ENCODE measurements around the gene LRRC2. TPM values are rescaled to one million over a fixed set of nuclear protein-coding genes. Genes with fewer than 3 reads are reported as not detected.

Gene LRRC2
- total RNA-seq, 8 experiments from 2014 or later = 0.05 to 3.7 (median 0.60) TPM

DNA sequence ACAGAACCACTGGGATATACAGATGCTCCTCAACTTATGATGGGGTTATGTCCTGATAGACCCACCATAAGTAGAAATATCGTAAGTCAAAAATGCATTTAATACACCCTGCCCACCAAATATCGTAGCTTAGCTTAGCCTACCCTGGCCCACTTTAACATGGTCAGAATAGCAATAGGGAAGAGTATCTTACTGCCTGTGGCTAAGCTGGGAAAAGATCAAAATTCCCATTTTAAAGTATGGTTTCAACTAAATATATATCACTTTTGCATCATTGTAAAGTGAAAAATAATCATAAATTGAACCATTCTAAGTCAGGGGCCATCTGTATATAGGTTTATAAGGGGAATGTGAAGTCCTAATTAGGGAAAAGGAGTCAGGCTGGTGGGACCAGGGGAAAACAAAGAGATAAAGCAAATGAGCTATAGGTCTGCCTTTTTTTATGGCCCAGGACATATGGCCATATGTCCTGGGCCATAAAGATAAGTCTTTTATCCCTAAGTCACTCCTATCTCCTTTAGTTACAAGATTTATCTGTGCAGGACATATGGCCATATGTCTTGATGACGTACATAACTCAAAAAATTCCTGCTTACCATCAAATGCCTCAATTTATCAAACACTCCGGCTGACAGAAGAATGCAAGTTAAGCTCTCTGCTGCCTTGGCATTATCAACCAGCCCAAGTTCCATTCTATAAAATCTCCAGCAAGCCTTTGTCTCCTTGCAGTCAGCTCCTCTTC lies 57.1 kb downstream of the LRRC2 start:
- in situ Hi-C loops (cut with MboI; ENCODE audit: low pct_unique_long_range_greater_than_20kb in 2 of 9, low sequenced_read_pairs in 9 of 9, unreplicated experiment in 9 of 9) = no loop called here
- no peak for ATAC-seq (replicated peaks in 6 of 8)
- Histone ChIP-seq H3K4me3 (no peak overlapping the region), H3K4me1 (replicated peaks in 1 of 2) (no peaks in the 10 kb centered on the region), H3K27ac (no peak overlapping the region)
- 63 to 95% (median 93%) methylated on average over 2 to 4 of the region's 4 CpGs; no CpG with 5 or more reads in 2 of the 10 experiments for WGBS, 10 experiments

GRCh38 chr3:46506526-46506925 lies 59.6 kb downstream of the LRRC2 start:
- in situ Hi-C loops (cut with MboI; ENCODE audit: low pct_unique_long_range_greater_than_20kb in 2 of 9, low sequenced_read_pairs in 9 of 9, unreplicated experiment in 9 of 9) = no loop called here
- WGBS, 10 experiments = 51 to 100% (median 79%) methylated on average over 1 to 3 of the region's 3 CpGs; no CpG with 5 or more reads in 4 of the 10 experiments
- no peak for ATAC-seq (replicated peaks in 6 of 8)
- no peaks in the 10 kb centered on the region for H3K4me1 ChIP-seq (replicated peaks in 1 of 2)
- no peak overlapping the region for H3K4me3 ChIP-seq
- H3K27ac ChIP-seq = no peak overlapping the region

GRCh38 chr3:46505953-46506352 lies 60.1 kb downstream of the LRRC2 start:
- in situ Hi-C loops (cut with MboI; ENCODE audit: low pct_unique_long_range_greater_than_20kb in 2 of 9, low sequenced_read_pairs in 9 of 9, unreplicated experiment in 9 of 9) = no loop called here
- no peaks in the 10 kb centered on the region for H3K4me1 ChIP-seq (replicated peaks in 1 of 2)
- H3K4me3 ChIP-seq = no peak overlapping the region
- no peak for ATAC-seq (replicated peaks in 6 of 8)
- H3K27ac ChIP-seq = no peak overlapping the region
- 55 to 90% (median 66%) methylated on average over 2 to 7 of the region's 10 CpGs; no CpG with 5 or more reads in 6 of the 10 experiments for WGBS, 10 experiments

DNA sequence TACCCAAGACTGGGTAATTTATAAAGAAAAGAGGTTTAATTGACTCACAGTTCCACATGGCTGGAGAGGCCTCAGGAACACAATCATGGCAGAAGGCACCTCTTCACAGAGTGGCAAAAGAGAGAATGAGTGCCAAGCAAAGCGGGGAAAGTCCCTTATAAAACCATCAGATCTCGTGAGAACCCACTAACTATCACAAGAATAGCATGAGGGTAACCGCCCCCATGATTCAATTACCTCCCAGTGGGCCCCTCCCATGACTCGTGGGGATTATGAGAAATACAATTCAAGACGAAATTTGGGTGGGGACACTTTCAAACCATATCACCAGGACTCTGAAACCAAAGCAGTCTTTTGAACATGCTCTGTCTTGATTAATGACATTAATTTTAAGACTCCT lies 61.3 kb downstream of the LRRC2 start:
- no peak overlapping the region for H3K27ac ChIP-seq
- no peak overlapping the region for H3K4me3 ChIP-seq
- 34 to 100% (median 60%) methylated on average over 1 to 5 of the region's 5 CpGs; no CpG with 5 or more reads in 1 of the 10 experiments for WGBS, 10 experiments
- H3K4me1 ChIP-seq (replicated peaks in 1 of 2) = no peaks in the 10 kb centered on the region
- in situ Hi-C loops (cut with MboI; ENCODE audit: low pct_unique_long_range_greater_than_20kb in 2 of 9, low sequenced_read_pairs in 9 of 9, unreplicated experiment in 9 of 9) = no loop called here
- peak in 2 of 8 experiments; percentile 32 to 61 for ATAC-seq (replicated peaks in 6 of 8)

GRCh38 chr3:46503200-46503874 lies 62.8 kb downstream of the LRRC2 start:
- in situ Hi-C loops (cut with MboI; ENCODE audit: low pct_unique_long_range_greater_than_20kb in 2 of 9, low sequenced_read_pairs in 9 of 9, unreplicated experiment in 9 of 9) = no loop called here
- ATAC-seq (replicated peaks in 6 of 8) = peak in 1 of 8 experiments; percentile 69

DNA sequence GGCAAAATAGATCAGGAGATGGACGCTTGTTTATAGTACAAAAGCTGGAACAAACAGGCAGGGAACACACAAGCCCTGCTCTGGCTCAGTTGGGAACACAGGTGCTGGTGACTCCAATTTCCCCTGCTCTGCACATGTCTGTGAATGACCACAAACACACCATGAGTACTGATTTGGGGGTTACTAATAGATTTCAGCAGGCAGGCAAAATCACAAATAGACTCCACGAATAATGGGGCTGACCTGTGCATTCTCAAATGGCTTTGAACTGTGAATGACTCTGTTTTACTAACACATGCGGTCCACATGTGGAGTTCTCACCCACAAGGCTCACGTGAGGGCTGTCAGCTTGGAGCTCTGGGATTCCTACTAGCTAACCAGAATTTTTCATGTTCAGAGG lies 64.4 kb downstream of the LRRC2 start:
- in situ Hi-C loops (cut with MboI; ENCODE audit: low pct_unique_long_range_greater_than_20kb in 2 of 9, low sequenced_read_pairs in 9 of 9, unreplicated experiment in 9 of 9) = no loop called here
- Histone ChIP-seq H3K4me3 (no peak overlapping the region), H3K27ac (no peak overlapping the region), H3K4me1 (replicated peaks in 1 of 2) (peaks cover 0 to 8% of the 10 kb centered on the region in 2 donors)
- peak in 2 of 8 experiments; percentile 16 to 20 for ATAC-seq (replicated peaks in 6 of 8)
- WGBS, 10 experiments = 0 to 100% (median 83%) methylated on average over 1 to 4 of the region's 4 CpGs; no CpG with 5 or more reads in 2 of the 10 experiments

More at GRCh38 chr3:46503200-46503874, 62.8 kb downstream of the LRRC2 start:
- Histone ChIP-seq H3K4me1 (replicated peaks in 1 of 2) (peaks cover 0 to 8% of the 10 kb centered on the region in 2 donors), H3K4me3 (no peak overlapping the region), H3K27ac (no peak overlapping the region)
- 43 to 100% (median 74%) methylated on average over 1 to 7 of the region's 7 CpGs for WGBS, 10 experiments

GRCh38 chr3:46500656-46501635 lies 65.2 kb downstream of the LRRC2 start:
- H3K4me3 ChIP-seq = no peak overlapping the region
- in situ Hi-C loops (cut with MboI; ENCODE audit: low pct_unique_long_range_greater_than_20kb in 2 of 9, low sequenced_read_pairs in 9 of 9, unreplicated experiment in 9 of 9) = no loop called here
- no peak for ATAC-seq (replicated peaks in 6 of 8)
- no peak overlapping the region for H3K27ac ChIP-seq
- 21 to 100% (median 78%) methylated on average over 1 to 5 of the region's 5 CpGs; no CpG with 5 or more reads in 1 of the 10 experiments for WGBS, 10 experiments
- H3K4me1 ChIP-seq (replicated peaks in 1 of 2) = peaks cover 0 to 8% of the 10 kb centered on the region in 2 donors

GRCh38 chr3:46498916-46499519 lies 67.1 kb downstream of the LRRC2 start:
- in situ Hi-C loops (cut with MboI; ENCODE audit: low pct_unique_long_range_greater_than_20kb in 2 of 9, low sequenced_read_pairs in 9 of 9, unreplicated experiment in 9 of 9) = loop anchor here in 4 of 9 experiments (25.0 kb wide), 2 partner anchors 138 to 413 kb away; no protein-coding TSS in a partner anchor

GRCh38 chr3:46497556-46498265 lies 68.4 kb downstream of the LRRC2 start, which contains the start of gene RTP3:
Gene RTP3, plus strand, starts transcription at chr3:46497976. Its CDS starts 87 bp downstream, at chr3:46498063.
- no peak for ATAC-seq (replicated peaks in 6 of 8)
- H3K4me3 ChIP-seq = no peak within 1 kb of the TSS
- peaks cover 0 to 8% of the 10 kb centered on the region in 2 donors for H3K4me1 ChIP-seq (replicated peaks in 1 of 2)
- in situ Hi-C loops (cut with MboI; ENCODE audit: low pct_unique_long_range_greater_than_20kb in 2 of 9, low sequenced_read_pairs in 9 of 9, unreplicated experiment in 9 of 9) = loop anchor here in 4 of 9 experiments (25.0 kb wide), 2 partner anchors 140 to 415 kb away; no protein-coding TSS in a partner anchor
- 0 to 100% (median 64%) methylated on average over 1 to 5 of the region's 9 CpGs; no CpG with 5 or more reads in 4 of the 10 experiments for WGBS, 10 experiments
- no peak within 1 kb of the TSS for H3K27ac ChIP-seq

More at GRCh38 chr3:46498916-46499519, 67.1 kb downstream of the LRRC2 start:
- Histone ChIP-seq H3K4me1 (replicated peaks in 1 of 2) (peaks cover 0 to 8% of the 10 kb centered on the region in 2 donors), H3K27ac (peak overlapping the region in 1 of 2 donors; percentile 26), H3K4me3 (no peak overlapping the region)
- peak in 4 of 8 experiments; percentile 19 to 43 (median 28) for ATAC-seq (replicated peaks in 6 of 8)
- 40 to 100% (median 67%) methylated on average over 1 to 4 of the region's 6 CpGs; no CpG with 5 or more reads in 2 of the 10 experiments for WGBS, 10 experiments

GRCh38 chr3:46496746-46497555 lies 69.2 kb downstream of the LRRC2 start:
- no peak overlapping the region for H3K27ac ChIP-seq
- in situ Hi-C loops (cut with MboI; ENCODE audit: low pct_unique_long_range_greater_than_20kb in 2 of 9, low sequenced_read_pairs in 9 of 9, unreplicated experiment in 9 of 9) = loop anchor here in 4 of 9 experiments (25.0 kb wide), 2 partner anchors 140 to 415 kb away; no protein-coding TSS in a partner anchor
- WGBS, 10 experiments = 0 to 100% (median 62%) methylated on average over 1 to 7 of the region's 9 CpGs; no CpG with 5 or more reads in 1 of the 10 experiments
- peak in 3 of 8 experiments; percentile 21 to 47 (median 37) for ATAC-seq (replicated peaks in 6 of 8)
- H3K4me3 ChIP-seq = no peak overlapping the region
- H3K4me1 ChIP-seq (replicated peaks in 1 of 2) = peaks cover 0 to 8% of the 10 kb centered on the region in 2 donors
